Measurements from ENCODE around the gene TSSK2.

TSSK2 gene

GRCh38 chr22:19106886-19107729 lies 24.0 kb upstream of the TSSK2 start:
- H3K4me3 ChIP-seq (replicated peaks; ENCODE audit: low read depth, low read length), result no peak overlapping the region
- DNase-seq (ENCODE audit: extremely low read depth, insufficient read length), result no peak
- H3K36me3 ChIP-seq (ENCODE audit: control insufficient read depth, insufficient read depth, low read length), result peaks cover 2% of the 10 kb centered on the region; the same call in 1 of the 2 replicates
- TF ChIP-seq CTCF (IDR thresholded peaks at IDR 0.05; ENCODE audit: insufficient read depth, low read length, poor library complexity, severe bottlenecking), result no peak
- H3K27me3 ChIP-seq (replicated peaks; ENCODE audit: control insufficient read depth, insufficient read depth, low read length), result no peaks in the 10 kb centered on the region

GRCh38 chr22:19107730-19108074 lies 23.4 kb upstream of the TSSK2 start:
- no peak for DNase-seq (ENCODE audit: extremely low read depth, insufficient read length)
- no peak overlapping the region for H3K4me3 ChIP-seq (replicated peaks; ENCODE audit: low read depth, low read length)
- H3K36me3 ChIP-seq (ENCODE audit: control insufficient read depth, insufficient read depth, low read length), result peaks cover 2% of the 10 kb centered on the region; the same call in 1 of the 2 replicates
- no peak for TF ChIP-seq CTCF (IDR thresholded peaks at IDR 0.05; ENCODE audit: insufficient read depth, low read length, poor library complexity, severe bottlenecking)
- H3K27me3 ChIP-seq (replicated peaks; ENCODE audit: control insufficient read depth, insufficient read depth, low read length), result no peaks in the 10 kb centered on the region

GRCh38 chr22:19108807-19109197 lies 22.3 kb upstream of the TSSK2 start:
- Histone ChIP-seq H3K4me3 (replicated peaks; ENCODE audit: low read depth, low read length) (no peak overlapping the region), H3K27me3 (replicated peaks; ENCODE audit: control insufficient read depth, insufficient read depth, low read length) (no peaks in the 10 kb centered on the region)

GRCh38 chr22:19109198-19110063 lies 21.7 kb upstream of the TSSK2 start:
- TF ChIP-seq CTCF (IDR thresholded peaks at IDR 0.05; ENCODE audit: insufficient read depth, low read length, poor library complexity, severe bottlenecking), result no peak
- Histone ChIP-seq H3K4me3 (replicated peaks; ENCODE audit: low read depth, low read length) (no peak overlapping the region), H3K36me3 (ENCODE audit: control insufficient read depth, insufficient read depth, low read length) (peaks cover 2% of the 10 kb centered on the region; the same call in 1 of the 2 replicates), H3K27me3 (replicated peaks; ENCODE audit: control insufficient read depth, insufficient read depth, low read length) (no peaks in the 10 kb centered on the region)
- no peak for DNase-seq (ENCODE audit: extremely low read depth, insufficient read length)

More at GRCh38 chr22:19108807-19109197, 22.3 kb upstream of the TSSK2 start:
- no peak for TF ChIP-seq CTCF (IDR thresholded peaks at IDR 0.05; ENCODE audit: insufficient read depth, low read length, poor library complexity, severe bottlenecking)
- no peak for DNase-seq (ENCODE audit: extremely low read depth, insufficient read length)
- H3K36me3 ChIP-seq (ENCODE audit: control insufficient read depth, insufficient read depth, low read length), result peaks cover 2% of the 10 kb centered on the region; the same call in 1 of the 2 replicates

GRCh38 chr22:19110064-19110458 lies 21.0 kb upstream of the TSSK2 start:
- TF ChIP-seq CTCF (IDR thresholded peaks at IDR 0.05; ENCODE audit: insufficient read depth, low read length, poor library complexity, severe bottlenecking), result no peak
- Histone ChIP-seq H3K36me3 (ENCODE audit: control insufficient read depth, insufficient read depth, low read length) (peaks cover 4% of the 10 kb centered on the region; the same call in 1 of the 2 replicates), H3K4me3 (replicated peaks; ENCODE audit: low read depth, low read length) (no peak overlapping the region), H3K27me3 (replicated peaks; ENCODE audit: control insufficient read depth, insufficient read depth, low read length) (no peaks in the 10 kb centered on the region)
- no peak for DNase-seq (ENCODE audit: extremely low read depth, insufficient read length)

Measured in GM06990 (cell line).